ENCODE data around the gene CNPPD1.

CNPPD1 gene

DNA sequence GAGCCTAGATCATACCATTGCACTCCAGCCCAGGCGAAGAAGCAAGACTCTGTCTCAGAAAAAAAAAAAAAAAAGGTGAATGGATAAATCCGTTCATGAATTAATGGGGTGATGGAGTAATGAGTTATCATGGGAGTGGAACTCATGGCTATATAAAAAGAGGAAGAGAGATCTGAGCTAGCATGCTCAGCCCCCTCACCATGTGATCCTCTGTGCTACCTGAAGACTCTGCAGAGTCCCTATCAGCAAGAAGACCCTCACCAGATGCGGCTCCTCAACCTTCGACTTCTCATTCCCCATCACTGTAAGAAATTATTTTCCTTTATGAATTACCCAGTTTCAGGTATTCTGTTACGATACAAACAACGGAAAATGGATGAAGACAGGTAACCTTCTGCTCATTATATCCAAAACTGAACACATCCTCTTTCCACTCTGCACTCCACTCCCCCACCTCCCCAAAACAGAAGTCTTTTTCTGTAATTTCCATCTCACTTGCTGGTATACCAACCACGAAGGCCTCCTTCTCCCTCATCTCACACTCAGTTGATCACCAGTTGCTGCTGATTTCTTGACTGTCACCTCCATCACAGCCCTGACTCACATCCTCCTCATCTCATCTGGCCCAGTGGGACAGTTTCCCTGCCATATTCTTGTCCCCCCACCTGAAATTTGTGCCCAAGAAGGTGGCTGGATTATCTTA lies 10.2 kb upstream of the CNPPD1 start:
- no peak for DNase-seq (ENCODE audit: low spot score)
- TF ChIP-seq CTCF (conservative IDR thresholded peaks at IDR 0.05; ENCODE audit: low read depth): no peak
- POLR2A ChIA-PET (ENCODE audit: low non-redundant PET): no interaction called here
- H3K27ac ChIP-seq: no peak overlapping the region
- CTCF ChIA-PET: interaction anchor here (0.6 kb wide), 1 partner anchor 137 kb away, joined by 8 read pairs; no protein-coding TSS in a partner anchor

- ChIA-PET POLR2A (ENCODE audit: low non-redundant PET) (no interaction called here), CTCF (no interaction called here)
- no peak for TF ChIP-seq CTCF (conservative IDR thresholded peaks at IDR 0.05; ENCODE audit: low read depth)
- DNase-seq (ENCODE audit: low spot score): no peak
- H3K27ac ChIP-seq: no peak overlapping the region
Observed at GRCh38 chr2:219184121-219184520, 7.4 kb upstream of the CNPPD1 start.

GRCh38 chr2:219183151-219183772 lies 6.5 kb upstream of the CNPPD1 start:
- POLR2A ChIA-PET (ENCODE audit: low non-redundant PET): no interaction called here
- CTCF ChIA-PET: interaction anchor here (0.6 to 0.9 kb wide), 2 partner anchors 10 to 14 kb away, joined by 3 read pairs; partner anchors contain the start of gene SLC23A3
- no peak for DNase-seq (ENCODE audit: low spot score)
- H3K27ac ChIP-seq: peak overlapping the region; percentile 22
- no peak for TF ChIP-seq CTCF (conservative IDR thresholded peaks at IDR 0.05; ENCODE audit: low read depth)

DNA sequence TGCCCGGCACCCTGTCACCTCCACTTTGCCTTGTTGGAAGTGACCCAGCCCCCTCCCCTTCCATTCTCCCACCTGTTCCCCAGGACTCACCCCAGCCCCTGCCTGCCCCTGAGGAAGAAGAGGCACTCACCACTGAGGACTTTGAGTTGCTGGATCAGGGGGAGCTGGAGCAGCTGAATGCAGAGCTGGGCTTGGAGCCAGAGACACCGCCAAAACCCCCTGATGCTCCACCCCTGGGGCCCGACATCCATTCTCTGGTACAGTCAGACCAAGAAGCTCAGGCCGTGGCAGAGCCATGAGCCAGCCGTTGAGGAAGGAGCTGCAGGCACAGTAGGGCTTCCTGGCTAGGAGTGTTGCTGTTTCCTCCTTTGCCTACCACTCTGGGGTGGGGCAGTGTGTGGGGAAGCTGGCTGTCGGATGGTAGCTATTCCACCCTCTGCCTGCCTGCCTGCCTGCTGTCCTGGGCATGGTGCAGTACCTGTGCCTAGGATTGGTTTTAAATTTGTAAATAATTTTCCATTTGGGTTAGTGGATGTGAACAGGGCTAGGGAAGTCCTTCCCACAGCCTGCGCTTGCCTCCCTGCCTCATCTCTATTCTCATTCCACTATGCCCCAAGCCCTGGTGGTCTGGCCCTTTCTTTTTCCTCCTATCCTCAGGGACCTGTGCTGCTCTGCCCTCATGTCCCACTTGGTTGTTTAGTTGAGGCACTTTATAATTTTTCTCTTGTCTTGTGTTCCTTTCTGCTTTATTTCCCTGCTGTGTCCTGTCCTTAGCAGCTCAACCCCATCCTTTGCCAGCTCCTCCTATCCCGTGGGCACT lies 5.8 kb upstream of the CNPPD1 start:
- no peak for TF ChIP-seq CTCF (conservative IDR thresholded peaks at IDR 0.05; ENCODE audit: low read depth)
- no peak for DNase-seq (ENCODE audit: low spot score)
- POLR2A ChIA-PET (ENCODE audit: low non-redundant PET): interaction anchor here (0.7 kb wide), 1 partner anchor 67 kb away, joined by 3 read pairs; no protein-coding TSS in a partner anchor
- CTCF ChIA-PET: interaction anchor here (0.6 to 0.9 kb wide), 2 partner anchors 10 to 13 kb away, joined by 3 read pairs; partner anchors contain the start of gene SLC23A3
- peak overlapping the region; percentile 22 for H3K27ac ChIP-seq

DNA sequence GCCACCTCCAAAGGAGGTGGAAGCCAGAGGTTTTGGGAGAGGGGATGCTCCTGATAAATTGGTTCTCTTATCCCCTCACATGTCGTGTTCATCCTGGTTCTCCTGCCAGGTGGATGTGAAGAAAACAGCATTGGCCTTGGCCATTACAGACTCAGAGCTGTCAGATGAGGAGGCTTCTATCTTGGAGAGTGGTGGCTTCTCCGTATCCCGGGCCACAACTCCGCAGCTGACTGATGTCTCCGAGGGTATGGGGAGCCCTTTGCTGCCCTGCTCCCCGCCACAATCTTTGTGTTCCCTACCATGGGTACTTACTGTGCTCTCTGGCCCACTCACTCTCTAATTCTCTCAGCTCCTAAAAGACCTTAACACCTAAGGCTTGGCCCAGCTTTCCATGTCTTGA lies 4.8 kb upstream of the CNPPD1 start:
- POLR2A ChIA-PET (ENCODE audit: low non-redundant PET): no interaction called here
- no peak for TF ChIP-seq CTCF (conservative IDR thresholded peaks at IDR 0.05; ENCODE audit: low read depth)
- DNase-seq (ENCODE audit: low spot score): no peak
- CTCF ChIA-PET: interaction anchor here (0.7 kb wide), 1 partner anchor 10 kb away, joined by 4 read pairs; no protein-coding TSS in a partner anchor
- H3K27ac ChIP-seq: no peak overlapping the region; the same call in 1 of the 2 replicates

GRCh38 chr2:219180961-219181360 lies 4.2 kb upstream of the CNPPD1 start:
- ChIA-PET CTCF (no interaction called here), POLR2A (ENCODE audit: low non-redundant PET) (no interaction called here)
- no peak for DNase-seq (ENCODE audit: low spot score)
- TF ChIP-seq CTCF (conservative IDR thresholded peaks at IDR 0.05; ENCODE audit: low read depth): no peak
- no peak overlapping the region for H3K27ac ChIP-seq

All from RWPE1 (cell line).